GM10248 (cell line): Measurements from ENCODE around the gene POU4F3.

ENCODE experiments used
- CTCF ChIA-PET: fragments of 300-600 bp; sonication (Branson Sonifier 250); formaldehyde crosslinking; extraction: SDS; loops from one replicate; lab custom pipeline; 2021; ENCODE audit warnings: antibody characterized with exemption; lab: Yijun Ruan, JAX
- POLR2A ChIA-PET: fragments of 350-650 bp; sonication (Branson Sonifier 250); formaldehyde crosslinking; extraction: SDS; loops from one replicate; lab custom pipeline; 2020; ENCODE audit warnings: antibody characterized with exemption; lab: Yijun Ruan, JAX
- DNase-seq: peaks from one replicate; pipeline ENCODE4 v3.0.0; 2012; ENCODE audit errors: extremely low spot score
- TF ChIP-seq, protein P1 (sequence below): IDR thresholded peaks from 2 replicates; pipeline ENCODE4 v1.5.1; 2012; ENCODE audit warnings: mild to moderate bottlenecking, low read depth; ENCODE audit errors: extremely low read depth, missing control alignments, control extremely low read depth

Gene POU4F3

DNA sequence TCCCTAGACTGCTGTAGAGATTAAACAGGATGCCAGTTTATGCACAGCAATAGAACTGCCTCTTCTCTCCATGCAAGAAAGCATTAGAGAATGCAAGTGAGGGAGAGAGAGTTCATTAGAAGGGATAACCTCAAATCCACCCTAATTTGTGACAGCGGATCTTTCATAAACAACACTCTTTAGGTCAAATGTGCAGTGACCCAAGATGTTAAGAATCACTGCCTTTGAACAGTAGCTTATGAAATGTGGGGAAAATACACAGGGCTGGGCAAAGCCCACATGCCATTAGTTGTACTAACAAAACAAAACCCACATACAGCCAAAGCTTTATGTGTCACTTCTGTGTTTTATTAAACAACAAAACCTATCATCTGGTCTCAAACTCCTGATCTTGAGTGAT is 36.2 kb upstream of the POU4F3 start:
- no peak for DNase-seq
- POLR2A ChIA-PET = no interaction called here
- TF ChIP-seq, protein P1, sequence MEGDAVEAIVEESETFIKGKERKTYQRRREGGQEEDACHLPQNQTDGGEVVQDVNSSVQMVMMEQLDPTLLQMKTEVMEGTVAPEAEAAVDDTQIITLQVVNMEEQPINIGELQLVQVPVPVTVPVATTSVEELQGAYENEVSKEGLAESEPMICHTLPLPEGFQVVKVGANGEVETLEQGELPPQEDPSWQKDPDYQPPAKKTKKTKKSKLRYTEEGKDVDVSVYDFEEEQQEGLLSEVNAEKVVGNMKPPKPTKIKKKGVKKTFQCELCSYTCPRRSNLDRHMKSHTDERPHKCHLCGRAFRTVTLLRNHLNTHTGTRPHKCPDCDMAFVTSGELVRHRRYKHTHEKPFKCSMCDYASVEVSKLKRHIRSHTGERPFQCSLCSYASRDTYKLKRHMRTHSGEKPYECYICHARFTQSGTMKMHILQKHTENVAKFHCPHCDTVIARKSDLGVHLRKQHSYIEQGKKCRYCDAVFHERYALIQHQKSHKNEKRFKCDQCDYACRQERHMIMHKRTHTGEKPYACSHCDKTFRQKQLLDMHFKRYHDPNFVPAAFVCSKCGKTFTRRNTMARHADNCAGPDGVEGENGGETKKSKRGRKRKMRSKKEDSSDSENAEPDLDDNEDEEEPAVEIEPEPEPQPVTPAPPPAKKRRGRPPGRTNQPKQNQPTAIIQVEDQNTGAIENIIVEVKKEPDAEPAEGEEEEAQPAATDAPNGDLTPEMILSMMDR = no peak
- CTCF ChIA-PET = interaction anchor here (1.2 to 1.8 kb wide), 2 partner anchors 11 to 17 kb away, joined by 3 to 5 read pairs; no protein-coding TSS in a partner anchor

DNA sequence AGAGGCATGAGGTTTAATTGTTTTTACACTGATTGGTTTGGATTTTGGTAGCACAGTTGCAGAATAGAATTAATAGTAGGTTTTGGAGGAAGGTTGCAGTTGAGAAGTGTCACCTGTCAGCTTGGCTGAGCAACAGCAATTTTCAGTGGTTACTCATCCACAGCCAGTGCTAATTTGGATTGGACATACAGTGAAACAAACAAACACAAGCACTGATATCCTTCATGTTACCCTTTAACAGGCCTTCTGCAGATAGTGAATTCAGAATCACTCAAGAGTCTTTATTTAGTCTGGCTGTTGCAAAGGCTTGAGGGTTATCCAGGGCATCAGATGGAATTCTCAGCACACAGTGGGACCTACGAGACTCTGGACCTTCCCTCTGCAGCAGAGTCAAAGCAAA is 31.8 kb upstream of the POU4F3 start:
- CTCF ChIA-PET = no interaction called here
- no peak for DNase-seq
- TF ChIP-seq, protein P1 = no peak
- POLR2A ChIA-PET = no interaction called here

DNA sequence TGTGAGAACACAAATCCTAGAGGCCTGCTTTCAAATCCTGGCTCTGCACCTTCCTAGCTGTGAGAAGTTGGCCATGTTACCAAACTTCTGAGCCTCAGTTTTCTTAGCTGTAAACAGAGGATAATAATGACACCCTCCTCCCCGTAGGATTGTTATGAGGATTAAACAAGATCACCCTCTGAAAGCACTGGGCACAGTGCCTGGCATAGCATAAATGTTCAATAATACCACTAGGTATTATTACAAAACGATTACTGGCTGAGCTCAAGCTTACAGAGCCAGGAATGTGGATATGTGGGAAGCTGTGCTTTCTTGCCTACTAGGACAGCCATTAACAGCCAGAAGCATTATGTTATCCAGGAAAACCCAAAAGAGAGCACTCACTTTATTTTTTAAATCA is 30.8 kb upstream of the POU4F3 start:
- CTCF ChIA-PET = no interaction called here
- POLR2A ChIA-PET = no interaction called here
- no peak for DNase-seq
- TF ChIP-seq, protein P1 = no peak

DNA sequence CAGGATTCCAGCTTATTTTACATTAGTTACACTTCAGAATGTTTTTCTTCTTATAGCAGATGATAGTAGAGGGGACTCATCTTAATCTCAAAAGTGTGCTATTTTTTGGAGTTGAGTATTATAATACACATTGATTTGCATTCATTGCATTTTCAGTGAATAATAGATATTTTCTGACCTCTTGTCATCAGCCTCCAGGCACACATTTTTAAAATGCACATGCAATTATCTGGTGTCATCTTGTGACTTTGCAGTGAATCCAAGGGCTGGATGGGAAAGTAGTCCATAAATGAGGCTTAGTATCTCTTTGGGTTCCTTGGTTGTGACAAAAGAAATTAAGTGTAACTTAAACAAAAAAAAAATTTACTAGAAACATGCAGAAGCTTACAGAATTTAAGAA is 28.1 kb upstream of the POU4F3 start:
- ChIA-PET POLR2A (no interaction called here), CTCF (no interaction called here)
- TF ChIP-seq, protein P1 = no peak
- no peak for DNase-seq

DNA sequence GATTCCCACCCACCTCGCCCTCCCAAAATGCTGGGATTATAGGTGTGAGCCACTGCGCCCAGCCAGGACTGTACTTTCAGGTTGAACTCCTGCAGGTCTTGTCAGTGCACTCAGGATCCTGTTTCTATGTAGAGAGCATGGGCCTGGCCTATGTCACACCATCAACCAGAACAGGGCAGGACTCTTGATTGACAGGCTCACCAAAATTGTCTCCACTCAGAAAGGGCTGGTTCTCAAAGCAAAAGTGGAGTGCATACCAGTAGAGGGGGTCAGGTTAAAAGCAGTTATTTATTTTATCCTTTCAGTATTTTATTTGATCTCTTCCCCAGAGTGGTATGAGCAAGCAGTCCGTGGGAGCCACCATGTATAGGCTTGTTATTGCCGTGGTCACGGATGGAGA is 27.4 kb upstream of the POU4F3 start:
- ChIA-PET CTCF (no interaction called here), POLR2A (no interaction called here)
- TF ChIP-seq, protein P1 = no peak
- DNase-seq = no peak

DNA sequence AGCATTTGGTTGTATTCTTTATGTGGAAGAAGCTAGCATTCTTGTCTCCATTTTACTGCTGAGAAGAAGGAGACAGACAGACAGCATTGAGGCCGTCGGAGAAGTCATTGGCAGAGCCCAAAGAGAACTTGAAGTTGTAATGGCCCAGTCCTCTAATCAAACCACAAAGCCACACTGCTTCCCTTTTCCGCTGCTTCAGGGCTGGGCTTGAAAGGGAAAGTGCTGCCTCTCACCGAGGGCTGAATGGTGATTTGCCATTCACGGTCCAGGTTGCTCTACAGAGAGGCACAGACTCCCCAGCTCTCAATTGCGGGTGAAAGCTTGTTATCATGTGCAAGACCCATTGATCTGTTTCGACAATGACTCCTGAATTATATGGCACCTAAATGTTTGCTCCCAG is 25.6 kb upstream of the POU4F3 start:
- ChIA-PET CTCF (interaction anchor here (1.2 kb wide), 1 partner anchor 10 kb away, joined by 3 read pairs; no protein-coding TSS in a partner anchor), POLR2A (no interaction called here)
- TF ChIP-seq, protein P1 = no peak
- DNase-seq = no peak

DNA sequence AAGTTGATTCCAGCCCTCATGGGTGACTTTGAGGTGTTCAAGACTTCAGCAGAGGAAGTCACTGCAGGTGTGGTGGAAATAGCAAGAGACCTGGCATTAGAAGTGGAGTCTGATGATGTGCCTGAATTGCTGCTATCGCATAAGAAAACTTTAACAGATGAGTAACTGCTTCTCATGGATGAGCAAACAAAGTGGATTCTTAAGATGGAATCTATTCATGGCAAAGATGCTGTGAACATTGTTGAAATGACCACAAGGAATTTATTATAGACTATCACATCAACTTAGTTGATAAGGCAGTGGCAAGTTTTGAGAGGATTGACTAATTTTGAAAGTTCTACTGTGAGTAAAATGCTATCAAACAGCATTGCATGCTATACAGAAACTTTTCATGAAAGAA is 17.1 kb upstream of the POU4F3 start:
- ChIA-PET POLR2A (no interaction called here), CTCF (no interaction called here)
- DNase-seq = no peak

More for the DNA sequence above, 17.1 kb upstream of the POU4F3 start:
- TF ChIP-seq, protein P1 = no peak
